SK-N-SH (cell line): ENCODE results near the gene IL13. TPM values are rescaled to one million over a fixed set of nuclear protein-coding genes. Genes with fewer than 3 reads are reported as not detected.

Experiments used
- CTCF ChIA-PET: fragments of 300-600, 350-600 bp; formaldehyde crosslinking; extraction: SDS; loops from one replicate; lab custom pipeline; 2021; lab: Yijun Ruan, JAX
- POLR2A ChIA-PET: fragments of 350-600 bp; sonication (Branson Sonifier 250); formaldehyde crosslinking; extraction: SDS; loops from one replicate; lab custom pipeline; 2020; ENCODE audit warnings: antibody characterized with exemption, inconsistent platforms; lab: Yijun Ruan, JAX
- DNase-seq: peaks from one replicate; pipeline ENCODE4 v3.0.0; 2012
- H2AFZ ChIP-seq: fragments of 200-600 bp; sonication (generic); 2 replicates; pipeline ENCODE4 v1.8.1; 2016; ENCODE audit warnings: antibody characterized with exemption, mild to moderate bottlenecking, low read depth
- H3F3A ChIP-seq: fragments of 200-600 bp; sonication (generic); replicated peaks from 2 replicates; pipeline ENCODE3; 2016; ENCODE audit warnings: antibody characterized with exemption, mild to moderate bottlenecking; ENCODE audit not compliant: insufficient read depth
- H3K27ac ChIP-seq, 2 experiments: fragments of 200-500 bp in 1 of 2; fragments of 200-600 bp in 1 of 2; sonication (Bioruptor generic) in 1 of 2; sonication (generic), shearing (Covaris generic) in 1 of 2; 2 replicates each; pipeline versions ENCODE4 v1.5.1 to v1.6.1; 2014 to 2016; ENCODE audit warnings: low read depth in 2 of 2, inconsistent platforms in 1 of 2, low read length in 1 of 2, mild to moderate bottlenecking in 1 of 2, mixed read lengths in 1 of 2
- H3K27me3 ChIP-seq: fragments of 200-600 bp; sonication (generic), shearing (Covaris generic); 2 replicates; pipeline ENCODE4 v1.6.1; 2016; ENCODE audit warnings: mixed run types; ENCODE audit not compliant: insufficient read depth
- H3K36me3 ChIP-seq, 2 experiments: fragments of 200-500 bp in 1 of 2; fragments of 200-600 bp in 1 of 2; sonication (Bioruptor generic) in 1 of 2; sonication (generic) in 1 of 2; replicated peaks in 1 of 2; 2 replicates each; pipeline versions ENCODE3 to v1.5.1; 2014 to 2016; ENCODE audit warnings: low read length in 1 of 2, mild to moderate bottlenecking in 1 of 2; ENCODE audit not compliant: insufficient read depth in 2 of 2, control insufficient read depth in 1 of 2
- H3K4me1 ChIP-seq, 2 experiments: fragments of 200-500 bp in 1 of 2; fragments of 200-600 bp in 1 of 2; sonication (Bioruptor generic) in 1 of 2; sonication (generic), shearing (Covaris generic) in 1 of 2; 2 replicates each; pipeline versions ENCODE4 v1.5.1 to v1.6.1; 2014 to 2016; ENCODE audit warnings: low read depth in 1 of 2, low read length in 1 of 2, mixed run types in 1 of 2; ENCODE audit not compliant: insufficient read depth in 2 of 2, control insufficient read depth in 1 of 2
- H3K4me2 ChIP-seq: fragments of 200-600 bp; sonication (generic), shearing (Covaris generic); 2 replicates; pipeline ENCODE4 v1.6.1; 2017; ENCODE audit warnings: mixed run types
- H3K4me3 ChIP-seq, 2 experiments: fragments of 200-500 bp in 1 of 2; fragments of 200-600 bp in 1 of 2; sonication (Bioruptor generic) in 1 of 2; sonication (generic), shearing (Covaris generic) in 1 of 2; 2 replicates each; pipeline versions ENCODE4 v1.5.1 to v1.8.1; 2014 to 2016; ENCODE audit warnings: low read depth in 2 of 2, inconsistent platforms in 1 of 2, low read length in 1 of 2, mild to moderate bottlenecking in 1 of 2, mixed read lengths in 1 of 2, moderate library complexity in 1 of 2
- H3K79me2 ChIP-seq: fragments of 200-600 bp; sonication (generic); 2 replicates; pipeline ENCODE4 v1.8.1; 2017; ENCODE audit warnings: mild to moderate bottlenecking; ENCODE audit not compliant: insufficient read depth
- H3K9ac ChIP-seq: fragments of 200-600 bp; sonication (generic); 2 replicates; pipeline ENCODE4 v1.6.1; 2017; ENCODE audit warnings: mixed run types
- H3K9me2 ChIP-seq: fragments of 200-600 bp; sonication (generic); 2 replicates; pipeline ENCODE4 v1.6.1; 2017; ENCODE audit warnings: mixed run types
- H3K9me3 ChIP-seq: fragments of 200-600 bp; sonication (generic); 2 replicates; pipeline ENCODE4 v1.6.1; 2017; ENCODE audit warnings: mixed run types, mild to moderate bottlenecking, moderate library complexity
- H4K20me1 ChIP-seq: fragments of 200-600 bp; sonication (generic); 2 replicates; pipeline ENCODE4 v1.6.1; 2017; ENCODE audit warnings: mild to moderate bottlenecking, mixed run types; ENCODE audit not compliant: insufficient read depth
- CHD2 ChIP-seq: fragments of 150-350 bp; IDR thresholded peaks from 2 replicates; pipeline ENCODE4 v1.6.1; 2018; ENCODE audit warnings: low read length; ENCODE audit not compliant: partially characterized antibody
- EZH2phosphoT487 ChIP-seq: fragments of 200-600 bp; sonication (generic); IDR thresholded peaks from 2 replicates; pipeline ENCODE4 v1.6.1; 2017; ENCODE audit warnings: low read depth, mixed run types, mild to moderate bottlenecking, antibody characterized with exemption, moderate library complexity, borderline replicate concordance
- FOXJ3 ChIP-seq: sonication (generic); formaldehyde crosslinking; IDR thresholded peaks from 2 replicates; pipeline ENCODE4 v1.5.1; 2020; ENCODE audit warnings: mild to moderate bottlenecking, missing genetic modification reagents
- RAD21 ChIP-seq: IDR thresholded peaks from 2 replicates; pipeline ENCODE4 v1.6.1; 2012; ENCODE audit warnings: mild to moderate bottlenecking, low read length
- RCOR1 ChIP-seq: fragments of 150-350 bp; IDR thresholded peaks from 2 replicates; pipeline ENCODE4 v1.6.1; 2017; ENCODE audit warnings: antibody characterized with exemption, low read length
- REST ChIP-seq: IDR thresholded peaks from 2 replicates; pipeline ENCODE4 v1.6.1; 2012; ENCODE audit warnings: mild to moderate bottlenecking, low read depth, low read length, moderate library complexity
- RFX5 ChIP-seq: IDR thresholded peaks from 2 replicates; pipeline ENCODE4 v1.6.1; 2012; ENCODE audit warnings: mild to moderate bottlenecking, improper control_type of control experiment, low read length
- SIN3A ChIP-seq: IDR thresholded peaks from 2 replicates; pipeline ENCODE4 v1.6.1; 2012; ENCODE audit warnings: low read depth, mild to moderate bottlenecking, low read length, moderate library complexity, borderline replicate concordance
- WGBS: methylation state at CpG from one replicate; pipeline ENCODE4 v1.1.6; 2017; ENCODE audit warnings: low lambda C conversion rate; 5-methylcytosine and 5-hydroxymethylcytosine counted together
- polyA plus RNA-seq, 3 experiments: library from polyadenylated mRNA; depleted of rRNA; stranded (reverse); fragments of >200 nt; gene quantifications; 2 replicates each; pipeline ENCODE4 v1.2.3, GENCODE V29; 2012
- TF ChIP-seq, protein P1 (sequence below): IDR thresholded peaks from 2 replicates; pipeline ENCODE4 v1.4.0; 2012; ENCODE audit warnings: low read depth, borderline replicate concordance
- TF ChIP-seq, protein P2 (sequence below): IDR thresholded peaks from 2 replicates; pipeline ENCODE4; 2012
- TF ChIP-seq, protein P3 (sequence below): fragments of 150-350 bp; IDR thresholded peaks from 2 replicates; pipeline ENCODE4 v1.6.1; 2017; ENCODE audit warnings: antibody characterized with exemption, low read length, low read depth, borderline replicate concordance

Gene IL13
- polyA plus RNA-seq, 1 of the 3 experiments (the other 2 are of a cell fraction) = 0.08 TPM

- no peaks in the 10 kb centered on the region for H3K4me1 ChIP-seq
- no peaks in the 10 kb centered on the region for H4K20me1 ChIP-seq
- DNase-seq = no peak
- 93% methylated on average over 11 of the region's 11 CpGs for WGBS
- H2AFZ ChIP-seq = no peak overlapping the region
- H3K4me3 ChIP-seq = no peak overlapping the region
- no peak overlapping the region for H3K27ac ChIP-seq
- H3F3A ChIP-seq = no peaks in the 10 kb centered on the region
- TF ChIP-seq SIN3A = no peak
- no peak for TF ChIP-seq EZH2phosphoT487
- TF ChIP-seq RAD21 = no peak
- TF ChIP-seq RCOR1 = no peak
- no peak for TF ChIP-seq CHD2
- TF ChIP-seq, protein P1, sequence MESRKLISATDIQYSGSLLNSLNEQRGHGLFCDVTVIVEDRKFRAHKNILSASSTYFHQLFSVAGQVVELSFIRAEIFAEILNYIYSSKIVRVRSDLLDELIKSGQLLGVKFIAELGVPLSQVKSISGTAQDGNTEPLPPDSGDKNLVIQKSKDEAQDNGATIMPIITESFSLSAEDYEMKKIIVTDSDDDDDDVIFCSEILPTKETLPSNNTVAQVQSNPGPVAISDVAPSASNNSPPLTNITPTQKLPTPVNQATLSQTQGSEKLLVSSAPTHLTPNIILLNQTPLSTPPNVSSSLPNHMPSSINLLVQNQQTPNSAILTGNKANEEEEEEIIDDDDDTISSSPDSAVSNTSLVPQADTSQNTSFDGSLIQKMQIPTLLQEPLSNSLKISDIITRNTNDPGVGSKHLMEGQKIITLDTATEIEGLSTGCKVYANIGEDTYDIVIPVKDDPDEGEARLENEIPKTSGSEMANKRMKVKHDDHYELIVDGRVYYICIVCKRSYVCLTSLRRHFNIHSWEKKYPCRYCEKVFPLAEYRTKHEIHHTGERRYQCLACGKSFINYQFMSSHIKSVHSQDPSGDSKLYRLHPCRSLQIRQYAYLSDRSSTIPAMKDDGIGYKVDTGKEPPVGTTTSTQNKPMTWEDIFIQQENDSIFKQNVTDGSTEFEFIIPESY = no peak
- TF ChIP-seq, protein P2, sequence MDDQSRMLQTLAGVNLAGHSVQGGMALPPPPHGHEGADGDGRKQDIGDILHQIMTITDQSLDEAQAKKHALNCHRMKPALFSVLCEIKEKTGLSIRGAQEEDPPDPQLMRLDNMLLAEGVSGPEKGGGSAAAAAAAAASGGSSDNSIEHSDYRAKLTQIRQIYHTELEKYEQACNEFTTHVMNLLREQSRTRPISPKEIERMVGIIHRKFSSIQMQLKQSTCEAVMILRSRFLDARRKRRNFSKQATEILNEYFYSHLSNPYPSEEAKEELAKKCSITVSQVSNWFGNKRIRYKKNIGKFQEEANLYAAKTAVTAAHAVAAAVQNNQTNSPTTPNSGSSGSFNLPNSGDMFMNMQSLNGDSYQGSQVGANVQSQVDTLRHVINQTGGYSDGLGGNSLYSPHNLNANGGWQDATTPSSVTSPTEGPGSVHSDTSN = no peak
- no peak for TF ChIP-seq FOXJ3 (CRISPR knock-in tag)
- no peak for TF ChIP-seq REST
- no peak for TF ChIP-seq RFX5
- TF ChIP-seq, protein P3, sequence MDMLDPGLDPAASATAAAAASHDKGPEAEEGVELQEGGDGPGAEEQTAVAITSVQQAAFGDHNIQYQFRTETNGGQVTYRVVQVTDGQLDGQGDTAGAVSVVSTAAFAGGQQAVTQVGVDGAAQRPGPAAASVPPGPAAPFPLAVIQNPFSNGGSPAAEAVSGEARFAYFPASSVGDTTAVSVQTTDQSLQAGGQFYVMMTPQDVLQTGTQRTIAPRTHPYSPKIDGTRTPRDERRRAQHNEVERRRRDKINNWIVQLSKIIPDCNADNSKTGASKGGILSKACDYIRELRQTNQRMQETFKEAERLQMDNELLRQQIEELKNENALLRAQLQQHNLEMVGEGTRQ = no peak
- POLR2A ChIA-PET = no interaction called here
- H3K79me2 ChIP-seq = no peaks in the 10 kb centered on the region
- no peaks in the 10 kb centered on the region for H3K9me2 ChIP-seq
- no peak overlapping the region for H3K9ac ChIP-seq
- H3K9me3 ChIP-seq = no peaks in the 10 kb centered on the region
- no peak overlapping the region for H3K4me2 ChIP-seq
- H3K36me3 ChIP-seq = peaks cover 11 to 24% of the 10 kb centered on the region in 2 experiments
- CTCF ChIA-PET = no interaction called here
- H3K27me3 ChIP-seq = no peaks in the 10 kb centered on the region
Measured at GRCh38 chr5:132646583-132647266, 11.2 kb upstream of the IL13 start.
